T-helper 2 cell treated with Interferon-gamma antibody and Interleukin-4, amounts not matched to agents 100 ng/mL and 5 ng/mL, for 36 hours (primary cell): ENCODE data around the gene MARCHF9. TPM values are rescaled to one million over a fixed set of nuclear protein-coding genes. Genes with fewer than 3 reads are reported as not detected.

Experiments
- intact Hi-C: fragments of 100-400 bp; cut with micrococcal nuclease; formaldehyde crosslinking; loops from one replicate; pipeline ENCODE4 v1.15.1; 2023
- total RNA-seq: library from RNA; stranded (reverse); gene quantifications from 2 replicates; pipeline ENCODE4 v1.2.3, GENCODE V29; 2022

Gene MARCHF9
- total RNA-seq, 1 donor from 2014 or later: 21.2 TPM

DNA sequence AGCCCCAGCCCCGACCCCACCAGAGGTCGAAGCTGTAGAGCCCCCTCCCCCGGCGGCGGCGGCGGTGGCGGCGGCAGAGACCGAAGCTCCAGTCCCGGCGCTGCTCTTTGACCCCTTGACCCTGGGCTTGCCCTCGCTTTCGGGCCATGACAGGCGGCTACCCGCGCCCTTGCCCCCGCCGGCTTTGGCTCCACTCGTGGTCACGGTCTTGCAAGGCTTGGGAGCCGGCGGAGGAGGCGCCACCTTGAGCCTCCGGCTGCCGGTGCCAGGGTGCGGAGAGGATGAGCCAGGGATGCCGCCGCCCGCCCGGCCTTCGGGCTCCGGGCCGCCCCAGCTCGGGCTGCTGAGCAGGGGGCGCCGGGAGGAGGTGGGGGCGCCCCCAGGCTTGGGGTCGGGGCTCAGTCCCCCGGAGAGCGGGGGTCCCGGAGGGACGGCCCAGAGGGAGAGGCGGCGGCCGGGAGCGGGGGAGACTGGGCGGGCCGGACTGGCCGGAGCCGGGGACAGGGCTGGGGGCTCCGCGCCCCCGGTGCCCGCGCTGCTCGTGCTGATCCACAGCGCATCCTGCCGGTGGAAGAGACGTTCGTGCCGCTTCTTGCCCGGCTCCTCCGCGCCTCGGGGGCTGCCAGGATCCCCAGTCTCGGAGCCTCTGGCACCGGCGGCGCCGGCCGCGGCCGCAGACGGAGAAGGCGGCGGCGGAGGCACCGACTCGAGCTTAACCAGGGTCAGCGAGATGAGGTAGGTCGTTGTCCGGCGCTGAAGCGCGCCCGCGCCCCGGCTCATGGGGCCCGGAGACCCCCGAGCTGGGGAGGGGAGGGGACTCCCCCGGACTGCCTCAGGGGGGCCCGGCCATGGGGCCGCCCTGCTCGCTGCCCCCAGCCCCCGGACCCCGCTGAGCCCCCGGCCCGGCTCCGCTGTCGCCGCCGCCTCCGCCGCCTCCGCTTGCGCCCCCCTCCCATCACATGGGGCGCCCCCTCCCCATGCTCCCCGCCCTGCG is 17.1 kb upstream of the MARCHF9 start:
- intact Hi-C loops: no loop called here

DNA sequence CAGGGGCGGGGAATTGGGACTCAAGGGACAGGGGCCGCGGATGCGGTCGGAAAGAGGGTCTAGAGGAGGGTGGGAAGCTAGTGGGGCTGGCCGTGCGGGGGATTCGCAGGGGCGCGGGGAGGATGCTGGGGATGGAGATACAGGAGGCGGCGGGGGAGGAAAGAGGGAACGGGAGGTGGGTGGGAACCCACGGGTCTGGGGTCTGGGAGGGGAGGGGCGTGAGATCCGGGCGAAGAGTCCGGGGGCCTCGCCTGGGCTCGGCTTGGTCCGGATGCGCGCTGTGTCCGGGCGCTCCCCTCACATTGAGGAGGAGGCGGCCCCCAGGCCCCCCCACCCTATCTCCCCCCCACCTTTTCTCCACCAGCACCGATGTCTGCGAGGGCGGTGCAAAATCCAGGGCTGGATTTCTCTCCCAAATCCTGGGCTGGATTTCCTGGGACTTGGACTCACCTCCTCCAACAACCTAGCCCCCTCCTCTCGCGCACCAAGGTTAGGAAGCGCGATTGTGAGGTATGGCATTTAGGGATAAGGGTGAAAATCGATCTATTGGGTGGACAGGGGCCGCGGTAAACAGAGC is 16.2 kb upstream of the MARCHF9 start, which contains the start of gene AGAP2:
Gene AGAP2, minus strand, starts transcription at position 82 of the 577 bp plus-strand sequence. CDS start 496 bp downstream, outside the sequence.
- intact Hi-C loops: no loop called here

GRCh38 chr12:57739387-57739786 is 15.5 kb upstream of the MARCHF9 start:
- intact Hi-C loops: no loop called here

GRCh38 chr12:57739914-57740538 is 14.9 kb upstream of the MARCHF9 start:
- intact Hi-C loops: loop anchor here (5.0 kb wide), 2 partner anchors 118 to 193 kb away; partner anchors contain the start of gene DCTN2

- intact Hi-C loops: loop anchor here (5.0 kb wide), 2 partner anchors 119 to 194 kb away; partner anchors contain the start of gene DCTN2
These were observed 14.1 kb upstream of the MARCHF9 start for GRCh38 chr12:57740656-57741412.

DNA sequence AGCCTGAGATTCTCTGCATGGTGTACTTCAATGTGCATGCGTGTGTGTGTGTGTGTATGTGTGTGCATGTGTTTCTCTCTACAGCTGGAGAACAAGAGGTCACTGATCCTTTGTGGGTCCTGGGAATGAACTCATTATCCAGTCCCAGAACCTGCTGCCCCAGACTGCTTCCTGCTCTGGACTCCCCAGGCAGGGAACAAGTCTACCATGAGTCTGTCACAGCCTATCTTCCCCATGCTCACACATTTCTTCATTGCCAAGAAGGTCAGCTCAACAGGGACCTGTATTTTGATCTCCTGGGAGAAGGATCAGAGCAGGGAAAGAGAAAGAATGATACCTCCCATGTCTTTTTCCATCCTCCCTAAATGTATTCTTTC is 13.5 kb upstream of the MARCHF9 start:
- intact Hi-C loops: loop anchor here (5.0 kb wide), 2 partner anchors 119 to 194 kb away; partner anchors contain the start of gene DCTN2

DNA sequence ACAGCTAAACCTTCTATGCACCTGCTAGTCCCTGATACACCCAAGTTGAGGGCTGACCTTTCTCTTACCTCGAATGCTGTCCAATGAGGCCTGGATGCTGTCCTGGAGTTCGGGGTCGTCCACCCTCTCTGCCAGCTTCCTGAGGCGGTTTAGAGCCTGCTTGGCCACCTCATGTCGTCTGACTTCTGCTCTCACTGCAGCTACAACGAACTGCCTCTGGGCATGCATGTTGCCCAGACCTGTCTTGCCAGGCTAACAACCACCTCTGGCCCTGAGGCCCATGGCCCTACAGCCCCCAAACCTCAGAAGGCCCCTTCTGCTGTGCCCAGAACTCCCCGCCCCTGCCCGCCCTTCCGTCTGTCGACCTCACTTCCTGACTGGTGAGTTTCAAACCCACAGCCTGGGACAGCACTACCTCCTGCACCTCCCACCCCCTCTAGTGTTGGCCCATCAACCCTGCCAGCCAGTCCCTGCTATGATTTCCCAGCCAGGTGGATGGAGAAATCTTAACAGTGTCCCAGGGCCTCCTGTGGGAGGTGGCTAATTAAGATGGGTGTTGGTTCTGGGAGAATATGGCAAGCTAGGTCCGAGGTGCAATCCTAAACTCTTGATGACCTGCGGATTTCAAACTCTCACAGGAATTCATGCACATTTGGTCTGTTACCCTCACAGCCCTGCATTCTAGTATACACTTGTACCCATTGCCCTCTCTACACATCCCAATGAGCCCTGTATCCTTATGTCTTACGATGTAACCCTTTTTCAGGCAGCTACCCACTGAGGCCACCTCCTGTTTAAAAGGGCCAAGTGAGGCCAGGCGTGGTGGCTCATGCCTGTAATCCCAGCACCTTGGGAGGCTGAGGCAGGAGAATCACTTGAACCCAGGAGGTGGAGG is 12.8 kb upstream of the MARCHF9 start:
- intact Hi-C loops: loop anchor here (1.0 to 5.0 kb wide), 5 partner anchors 15 to 195 kb away; partner anchors contain the start of gene DCTN2

GRCh38 chr12:57743769-57744168 is 11.1 kb upstream of the MARCHF9 start:
- intact Hi-C loops: loop anchor here (1.0 to 5.0 kb wide), 5 partner anchors 9 to 221 kb away; partner anchors contain the start of genes CDK4, DCTN2 and MBD6

DNA sequence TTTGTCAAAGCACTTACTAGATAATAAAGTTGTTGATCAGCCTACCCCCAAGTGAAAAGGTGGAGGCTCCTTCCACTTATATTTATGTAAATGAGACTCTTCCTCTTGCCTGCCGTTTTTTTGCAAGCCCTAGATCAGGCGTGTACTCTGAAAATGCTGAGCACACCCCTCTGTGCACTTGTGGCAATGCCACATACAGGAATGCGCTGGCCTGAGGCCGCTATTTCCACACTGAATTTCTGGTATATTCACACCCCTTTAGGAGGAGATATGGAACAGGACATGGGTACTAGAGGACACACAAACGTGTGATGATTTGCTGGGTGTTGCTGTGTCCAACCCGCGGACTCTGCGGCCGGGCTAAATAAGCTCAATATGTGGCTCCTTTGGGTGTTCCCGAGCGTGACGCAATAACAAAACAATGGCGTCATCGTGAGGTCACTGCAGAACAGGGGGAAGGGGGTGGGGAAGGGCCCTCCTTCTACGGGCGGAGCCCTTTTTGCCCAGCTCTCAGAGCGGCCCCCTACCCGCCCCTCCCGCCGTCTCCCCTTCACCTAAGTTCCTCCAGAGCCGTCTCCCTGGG is 10.6 kb upstream of the MARCHF9 start:
- intact Hi-C loops: loop anchor here (1.0 to 5.0 kb wide), 4 partner anchors 8 to 222 kb away; partner anchors contain the start of genes CDK4, DCTN2 and MBD6

GRCh38 chr12:57744777-57745484 is 10.0 kb upstream of the MARCHF9 start, which contains the start of gene TSPAN31:
Gene TSPAN31 (plus strand): TSS chr12:57745039. CDS start chr12:57745155, 116 bp downstream.
- intact Hi-C loops: loop anchor here (1.0 to 5.0 kb wide), 4 partner anchors 7 to 223 kb away; partner anchors contain the start of genes CDK4, DCTN2 and MBD6

GRCh38 chr12:57745485-57745881 is 9.4 kb upstream of the MARCHF9 start:
- intact Hi-C loops: no loop called here

DNA sequence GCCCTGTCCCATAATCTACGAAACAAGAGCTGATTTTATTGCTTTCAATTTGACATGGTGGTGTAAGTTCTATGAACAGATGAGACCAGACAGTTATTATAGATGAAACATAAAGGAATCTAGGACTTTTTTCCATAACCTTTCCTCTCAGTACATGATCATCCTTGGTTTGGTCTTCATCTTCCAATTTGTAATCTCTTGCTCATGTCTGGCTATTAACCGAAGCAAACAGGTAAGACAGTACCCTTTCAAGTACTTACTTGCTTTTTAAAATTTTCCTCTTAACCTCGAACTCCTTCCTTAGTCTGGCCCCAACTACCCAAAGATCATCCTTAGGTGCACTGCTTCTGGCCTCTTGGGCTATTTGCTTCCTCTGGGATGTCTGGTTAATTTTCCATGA is 8.9 kb upstream of the MARCHF9 start:
- intact Hi-C loops: no loop called here

DNA sequence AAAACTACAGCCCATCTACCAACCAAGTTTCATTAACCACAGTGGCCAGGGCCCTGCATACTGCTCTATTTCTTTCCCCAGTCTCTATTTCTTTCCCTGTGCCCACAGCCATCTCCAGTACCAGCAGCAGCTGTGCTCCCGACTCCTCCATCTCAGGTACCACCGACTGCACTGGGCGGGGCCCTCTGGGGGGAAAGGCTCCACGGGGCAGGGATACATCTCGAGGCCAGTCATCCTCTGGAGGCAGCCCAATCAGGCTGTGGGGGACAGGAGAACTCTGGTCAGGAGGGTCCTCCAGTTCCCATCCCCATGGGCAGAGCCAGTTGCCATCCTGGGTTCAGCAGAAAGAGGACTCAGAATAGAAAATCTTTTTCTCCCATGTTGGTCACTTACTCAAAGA is 5.8 kb upstream of the MARCHF9 start:
- intact Hi-C loops: no loop called here

DNA sequence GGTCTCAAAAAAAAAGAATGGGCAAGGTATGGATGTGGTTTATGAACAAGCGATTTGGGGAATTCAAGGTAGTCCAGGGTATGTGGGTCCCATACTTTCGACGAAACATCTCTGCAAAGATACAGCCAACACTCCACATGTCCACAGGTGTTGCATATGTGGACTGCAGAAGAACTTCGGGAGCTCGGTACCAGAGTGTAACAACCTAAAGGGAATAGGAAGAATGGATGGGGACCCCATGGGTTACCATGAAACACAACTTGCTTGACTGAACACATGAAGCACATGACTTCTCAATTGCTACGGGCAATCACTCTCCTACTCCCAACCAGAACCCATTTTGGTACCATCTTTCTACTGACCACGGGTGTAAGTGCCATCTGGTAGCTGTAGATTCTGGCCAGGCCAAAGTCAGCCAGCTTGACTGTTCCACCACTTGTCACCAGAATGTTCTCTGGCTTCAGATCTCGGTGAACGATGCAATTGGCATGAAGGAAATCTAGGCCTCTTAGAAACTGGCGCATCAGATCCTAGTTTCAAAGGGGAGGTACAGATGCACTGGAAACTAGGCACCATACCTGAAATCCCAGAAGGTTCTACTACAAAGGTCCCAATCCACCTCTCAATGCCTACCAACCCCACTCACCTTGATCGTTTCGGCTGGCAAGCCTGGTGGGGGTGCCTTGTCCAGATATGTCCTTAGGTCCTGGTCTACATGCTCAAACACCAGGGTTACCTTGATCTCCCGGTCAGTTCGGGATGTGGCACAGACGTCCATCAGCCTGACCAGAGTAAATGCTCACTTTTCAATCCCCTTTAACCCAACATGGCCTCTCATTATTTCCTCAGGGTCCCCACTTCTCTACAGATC is 4.1 kb upstream of the MARCHF9 start:
- intact Hi-C loops: loop anchor here (5.0 to 10.0 kb wide), 4 partner anchors 97 to 1116 kb away; partner anchors contain the start of genes ARHGAP9, BAZ2A, CTDSP2 and PTGES3

DNA sequence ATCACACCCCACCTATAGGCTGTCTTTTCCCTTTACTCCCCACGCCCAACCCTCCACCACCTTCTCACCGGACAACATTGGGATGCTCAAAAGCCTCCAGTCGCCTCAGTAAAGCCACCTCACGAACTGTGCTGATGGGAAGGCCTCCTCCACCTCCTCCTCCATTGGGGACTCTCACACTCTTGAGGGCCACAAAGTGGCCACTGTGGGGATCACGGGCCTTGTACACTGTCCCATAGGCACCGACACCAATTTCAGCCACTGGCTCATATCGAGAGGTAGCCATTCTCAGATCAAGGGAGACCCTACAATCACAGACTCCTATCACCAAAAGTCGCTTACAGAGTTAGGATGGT is 3.5 kb upstream of the MARCHF9 start:
- intact Hi-C loops: loop anchor here (5.0 to 10.0 kb wide), 4 partner anchors 96 to 1117 kb away; partner anchors contain the start of genes ARHGAP9, BAZ2A, CTDSP2 and PTGES3

DNA sequence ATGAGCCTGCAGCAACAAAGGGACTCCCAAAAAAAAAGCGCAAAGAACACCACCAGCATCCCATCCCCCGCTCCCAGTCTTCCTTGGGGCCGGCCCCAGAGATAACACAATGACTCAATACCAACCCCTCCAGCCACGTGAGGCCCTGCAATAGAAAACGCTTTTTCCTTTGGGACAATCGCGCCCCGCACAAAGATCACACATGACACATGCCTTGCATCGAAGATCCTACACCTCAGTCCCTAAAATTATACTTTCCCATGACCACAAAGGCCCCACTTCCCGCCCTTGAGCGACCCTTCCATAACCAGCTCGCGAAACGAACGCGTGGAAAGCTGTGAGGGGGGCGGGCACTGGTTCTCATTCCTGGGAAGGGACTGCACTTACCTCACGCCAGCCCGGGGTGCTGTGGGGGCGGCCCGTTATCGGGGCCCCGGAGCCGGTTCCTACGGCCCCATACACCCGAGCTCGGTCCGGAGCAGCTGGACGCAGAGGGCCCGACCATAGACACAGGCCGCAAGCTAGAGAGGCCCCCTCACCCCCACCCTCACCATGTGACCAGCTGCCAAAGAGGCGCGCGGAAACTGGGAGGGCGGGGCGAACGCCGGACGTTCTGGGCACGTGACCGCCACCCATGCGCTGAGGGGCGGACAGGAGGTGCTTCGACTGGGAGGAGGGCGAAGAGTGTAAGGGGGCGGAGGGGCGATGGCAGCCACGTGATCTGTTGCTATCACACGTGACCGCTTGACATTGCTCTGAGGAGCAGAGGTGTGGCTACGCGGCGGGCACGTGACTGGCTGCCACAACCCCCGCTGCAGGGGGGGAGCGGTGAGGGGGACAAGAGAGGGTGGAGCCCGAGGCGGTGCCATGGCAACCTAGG is 2.9 kb upstream of the MARCHF9 start, which contains the start of gene CDK4:
Gene CDK4, minus strand, starts transcription at position 523 of the 880 bp plus-strand sequence. CDS start 593 bp downstream, outside the sequence.
- intact Hi-C loops: loop anchor here (1.0 to 10.0 kb wide), 9 partner anchors 8 to 1117 kb away; partner anchors contain the start of genes ARHGAP9, BAZ2A, CTDSP2 and DCTN2
